Suppressor macrophage treated with lipopolysaccharide for 4 hours (primary cell): Measurements from ENCODE around the gene FBXL14.
A peak's percentile ranks its signal among the peaks of the same experiment; 100 is the strongest.

ENCODE experiments used
- DNase-seq: peaks from one replicate; pipeline ENCODE4 v3.0.0-alpha.2; 2020

The FBXL14 gene

GRCh38 chr12:1594261-1595025 is at the start of gene FBXL14:
TSS of gene FBXL14 (minus strand) at chr12:1594581. CDS start at chr12:1594066, 515 bp downstream.
- peak; percentile 88 for DNase-seq

- no peak for DNase-seq
These were observed 49.6 kb upstream of the FBXL14 start for GRCh38 chr12:1643905-1644533.

GRCh38 chr12:1643043-1643442 is 48.7 kb upstream of the FBXL14 start:
- no peak for DNase-seq

GRCh38 chr12:1642513-1642912 is 48.1 kb upstream of the FBXL14 start:
- DNase-seq = no peak

- no peak for DNase-seq
These were observed 46.2 kb upstream of the FBXL14 start for GRCh38 chr12:1640328-1641234.

GRCh38 chr12:1639538-1639937 is 45.2 kb upstream of the FBXL14 start:
- no peak for DNase-seq

- peak; percentile 37 for DNase-seq
These were observed 43.8 kb upstream of the FBXL14 start for GRCh38 chr12:1638203-1638602.

GRCh38 chr12:1635301-1636095 is 41.1 kb upstream of the FBXL14 start:
- peak; percentile 72 for DNase-seq

- DNase-seq = peak; percentile 81
These were observed 40.3 kb upstream of the FBXL14 start for GRCh38 chr12:1634590-1635191.

GRCh38 chr12:1634149-1634548 is 39.8 kb upstream of the FBXL14 start:
- DNase-seq = no peak

- DNase-seq = peak; percentile 30
These were observed 39.1 kb upstream of the FBXL14 start for GRCh38 chr12:1633459-1633858.

GRCh38 chr12:1632702-1633101 is 38.3 kb upstream of the FBXL14 start:
- DNase-seq = no peak

GRCh38 chr12:1630827-1631591 is 36.6 kb upstream of the FBXL14 start:
- no peak for DNase-seq

GRCh38 chr12:1630133-1630826 is 35.9 kb upstream of the FBXL14 start:
- peak; percentile 31 for DNase-seq

- no peak for DNase-seq
These were observed 35.2 kb upstream of the FBXL14 start for GRCh38 chr12:1629338-1630132.

GRCh38 chr12:1628666-1629337 is 34.4 kb upstream of the FBXL14 start, which contains the start of gene WNT5B:
TSS of gene WNT5B (plus strand) at chr12:1629231. CDS start at chr12:1631355, 2,124 bp downstream.
- no peak for DNase-seq

GRCh38 chr12:1622406-1622805 is 28.0 kb upstream of the FBXL14 start:
- DNase-seq = peak; percentile 55

GRCh38 chr12:1620092-1620491 is 25.7 kb upstream of the FBXL14 start:
- DNase-seq = no peak

- peak; percentile 84 for DNase-seq
These were observed 25.2 kb upstream of the FBXL14 start for GRCh38 chr12:1619587-1619986.
